ENCODE results near the gene MYOZ2.
"Not testable (repeated sequence)": the region's sequence is repeated elsewhere in the genome, so short reads cannot be mapped to it uniquely, and the experiment has no call there.

Gene MYOZ2

DNA sequence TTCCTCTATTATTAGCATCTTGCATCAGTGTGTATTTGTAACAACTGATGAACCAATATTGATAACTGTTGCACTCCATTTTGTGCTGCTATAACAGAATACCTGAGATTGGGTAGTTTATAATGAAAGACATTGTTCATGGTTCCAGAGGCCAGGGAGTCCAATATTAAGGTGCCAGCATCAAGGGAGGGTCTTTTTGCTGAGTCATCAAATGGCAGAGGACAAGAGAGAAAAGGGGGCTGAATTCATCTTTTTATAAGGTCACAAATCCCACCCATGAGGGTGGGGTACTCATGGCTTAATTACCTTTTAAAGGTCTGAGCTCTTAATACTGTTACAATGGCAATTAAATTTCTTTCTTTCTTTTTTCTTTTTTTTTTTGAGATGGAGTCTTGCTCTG, 7.2 kb downstream of the MYOZ2 start:
- TF ChIP-seq, protein P1, sequence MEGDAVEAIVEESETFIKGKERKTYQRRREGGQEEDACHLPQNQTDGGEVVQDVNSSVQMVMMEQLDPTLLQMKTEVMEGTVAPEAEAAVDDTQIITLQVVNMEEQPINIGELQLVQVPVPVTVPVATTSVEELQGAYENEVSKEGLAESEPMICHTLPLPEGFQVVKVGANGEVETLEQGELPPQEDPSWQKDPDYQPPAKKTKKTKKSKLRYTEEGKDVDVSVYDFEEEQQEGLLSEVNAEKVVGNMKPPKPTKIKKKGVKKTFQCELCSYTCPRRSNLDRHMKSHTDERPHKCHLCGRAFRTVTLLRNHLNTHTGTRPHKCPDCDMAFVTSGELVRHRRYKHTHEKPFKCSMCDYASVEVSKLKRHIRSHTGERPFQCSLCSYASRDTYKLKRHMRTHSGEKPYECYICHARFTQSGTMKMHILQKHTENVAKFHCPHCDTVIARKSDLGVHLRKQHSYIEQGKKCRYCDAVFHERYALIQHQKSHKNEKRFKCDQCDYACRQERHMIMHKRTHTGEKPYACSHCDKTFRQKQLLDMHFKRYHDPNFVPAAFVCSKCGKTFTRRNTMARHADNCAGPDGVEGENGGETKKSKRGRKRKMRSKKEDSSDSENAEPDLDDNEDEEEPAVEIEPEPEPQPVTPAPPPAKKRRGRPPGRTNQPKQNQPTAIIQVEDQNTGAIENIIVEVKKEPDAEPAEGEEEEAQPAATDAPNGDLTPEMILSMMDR (IDR thresholded peaks at IDR 0.05; ENCODE audit: low read depth, low read length) = no peak
- no peak overlapping the region for H3K4me3 ChIP-seq (ENCODE audit: low read depth, low read length)

DNA sequence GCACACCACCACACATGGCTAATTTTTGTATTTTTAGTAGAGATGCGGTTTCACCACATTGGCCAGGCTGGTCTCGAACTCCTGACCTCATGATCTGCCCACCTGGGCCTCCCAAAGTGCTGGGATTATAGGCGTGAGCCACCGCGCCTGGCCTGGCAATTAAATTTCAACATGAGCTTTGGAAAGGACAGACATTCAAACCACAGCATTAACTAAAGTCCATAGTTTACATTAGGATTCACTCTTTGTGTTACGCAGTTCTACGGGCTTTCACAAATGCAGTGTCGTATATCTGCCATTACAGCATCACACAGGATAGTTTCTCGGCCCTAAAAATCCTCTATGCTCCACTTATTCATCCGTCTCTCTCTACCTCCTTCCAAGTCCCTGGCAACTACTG, 7.7 kb downstream of the MYOZ2 start:
- H3K4me3 ChIP-seq (ENCODE audit: low read depth, low read length) = not testable (repeated sequence)

DNA sequence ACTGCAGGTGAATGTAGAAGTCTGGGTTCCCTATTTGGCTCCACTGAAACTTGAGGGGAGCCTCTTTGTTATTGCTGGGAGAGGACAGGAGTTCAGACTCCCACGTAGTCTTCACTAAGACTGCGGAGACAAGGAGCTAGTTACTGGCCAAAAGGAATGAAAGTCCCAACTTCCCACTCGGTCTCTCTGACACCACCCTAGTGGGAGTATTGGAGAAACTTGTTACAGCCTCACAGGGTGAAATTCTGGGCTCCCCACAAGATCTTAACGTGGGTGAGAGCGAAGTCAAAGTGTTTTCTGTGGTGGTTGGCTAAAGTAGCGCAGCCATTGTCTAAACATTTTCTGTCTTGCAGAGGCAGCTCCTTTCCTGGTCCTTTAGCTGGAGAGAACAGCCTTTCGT, 13.5 kb downstream of the MYOZ2 start:
- no peak overlapping the region for H3K4me3 ChIP-seq (ENCODE audit: low read depth, low read length)
- TF ChIP-seq, protein P1 (IDR thresholded peaks at IDR 0.05; ENCODE audit: low read depth, low read length) = no peak

DNA sequence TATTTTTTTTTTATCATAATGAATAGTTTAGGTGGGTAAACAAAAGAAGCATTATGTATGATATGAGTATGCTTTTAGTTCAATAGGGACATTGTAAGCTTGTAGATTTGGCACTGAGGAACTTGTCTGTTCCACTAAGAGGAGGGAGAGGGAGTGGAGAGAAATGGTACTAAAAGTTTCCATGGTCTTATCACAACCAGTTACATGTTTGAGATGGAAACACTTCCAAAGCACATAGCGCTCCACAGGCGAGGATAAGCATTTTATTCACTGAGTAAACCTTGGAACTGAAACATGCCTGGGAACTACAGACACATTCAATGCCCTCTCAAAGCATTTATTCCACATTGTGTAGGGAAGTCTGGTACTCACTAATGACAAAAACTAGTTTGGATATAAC, 15.5 kb downstream of the MYOZ2 start:
- H3K4me3 ChIP-seq (ENCODE audit: low read depth, low read length) = no peak overlapping the region
- TF ChIP-seq, protein P1 (IDR thresholded peaks at IDR 0.05; ENCODE audit: low read depth, low read length) = no peak

DNA sequence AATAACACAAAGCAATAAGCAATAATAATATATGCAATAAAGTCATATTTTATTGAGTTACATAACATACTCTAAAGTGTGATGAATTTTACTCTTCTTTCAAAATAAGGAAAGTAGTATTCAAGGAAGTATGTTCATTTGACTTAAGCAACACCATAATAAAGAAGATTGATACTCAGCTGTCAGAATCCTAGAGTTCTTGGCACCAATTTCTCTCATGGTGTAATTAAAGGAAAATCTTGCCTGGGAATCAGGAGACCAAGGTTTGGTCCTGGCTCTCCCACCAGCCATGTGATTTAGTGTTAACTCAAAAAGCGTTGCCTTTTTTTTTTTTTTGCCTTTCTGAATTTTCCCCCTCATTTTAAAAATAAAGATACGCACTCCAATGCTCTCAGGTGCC, 17.1 kb downstream of the MYOZ2 start:
- no peak overlapping the region for H3K4me3 ChIP-seq (ENCODE audit: low read depth, low read length)
- TF ChIP-seq, protein P1 (IDR thresholded peaks at IDR 0.05; ENCODE audit: low read depth, low read length) = no peak

DNA sequence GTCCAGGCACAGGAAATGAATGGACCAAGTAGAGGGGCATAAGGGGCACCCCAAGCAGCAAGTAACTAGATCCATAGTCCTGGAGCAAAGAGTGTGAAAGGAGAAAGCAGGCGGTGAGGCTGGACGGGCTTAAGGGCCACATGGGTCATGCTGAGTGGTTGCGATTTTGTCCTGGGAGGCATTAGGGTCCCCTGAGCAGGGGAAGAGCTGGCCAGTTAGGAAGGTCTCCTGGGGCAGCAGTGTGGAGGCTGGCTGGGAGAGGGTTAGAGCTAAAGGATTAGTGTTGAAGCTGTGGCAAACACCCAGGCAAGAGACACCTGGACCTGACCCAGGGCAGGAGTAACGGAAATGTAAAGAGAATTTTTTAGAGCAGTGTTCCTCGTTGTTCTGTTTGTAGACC, 26.5 kb downstream of the MYOZ2 start:
- no peak overlapping the region for H3K4me3 ChIP-seq (ENCODE audit: low read depth, low read length)
- TF ChIP-seq, protein P1 (IDR thresholded peaks at IDR 0.05; ENCODE audit: low read depth, low read length) = no peak

DNA sequence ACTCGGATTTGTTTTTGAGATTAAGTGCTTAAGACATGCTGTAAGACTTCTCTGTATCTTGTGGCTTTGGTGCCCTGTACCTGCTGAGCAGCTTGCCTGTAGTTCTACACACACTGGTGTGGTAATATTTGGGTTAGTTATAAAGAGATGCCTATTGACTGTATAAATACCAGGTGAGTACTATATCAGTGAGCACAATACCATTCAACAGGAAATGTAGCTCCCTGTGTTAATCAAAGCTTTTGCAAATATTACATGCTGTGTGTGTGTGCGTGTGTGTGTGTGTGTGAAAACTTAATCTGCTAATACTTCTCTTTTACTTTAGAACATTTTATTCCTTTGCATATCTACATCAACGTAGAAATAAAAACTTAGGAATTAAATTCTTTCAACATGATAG, 30.1 kb downstream of the MYOZ2 start:
- no peak overlapping the region for H3K4me3 ChIP-seq (ENCODE audit: low read depth, low read length)
- TF ChIP-seq, protein P1 (IDR thresholded peaks at IDR 0.05; ENCODE audit: low read depth, low read length) = no peak

DNA sequence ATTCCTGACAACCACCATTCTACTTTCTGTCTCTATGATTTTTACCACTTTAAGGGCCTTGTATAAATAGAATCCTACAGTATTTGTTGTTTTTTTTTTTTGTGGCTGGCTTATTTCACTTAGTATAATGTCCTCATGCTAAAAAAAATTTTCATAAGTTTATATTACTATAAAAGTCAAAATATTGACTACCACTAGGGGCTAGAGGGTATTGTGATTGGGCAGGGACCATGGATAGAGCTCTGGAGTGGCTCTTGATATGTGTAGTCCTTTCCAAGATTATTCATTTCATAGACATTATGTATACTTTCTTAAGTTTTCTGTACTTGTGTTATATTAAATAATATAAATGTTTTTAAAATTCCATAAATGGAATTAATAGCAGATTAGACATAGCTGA, 34.6 kb downstream of the MYOZ2 start:
- H3K4me3 ChIP-seq (ENCODE audit: low read depth, low read length) = no peak overlapping the region
- TF ChIP-seq, protein P1 (IDR thresholded peaks at IDR 0.05; ENCODE audit: low read depth, low read length) = no peak
